ENCODE results near the gene PKN3. TPM values are rescaled to one million over a fixed set of nuclear protein-coding genes. Genes with fewer than 3 reads are reported as not detected.

The PKN3 gene
- total RNA-seq, 4 donors from 2014 or later, result 1.4 to 5.2 (median 3.3) TPM

DNA sequence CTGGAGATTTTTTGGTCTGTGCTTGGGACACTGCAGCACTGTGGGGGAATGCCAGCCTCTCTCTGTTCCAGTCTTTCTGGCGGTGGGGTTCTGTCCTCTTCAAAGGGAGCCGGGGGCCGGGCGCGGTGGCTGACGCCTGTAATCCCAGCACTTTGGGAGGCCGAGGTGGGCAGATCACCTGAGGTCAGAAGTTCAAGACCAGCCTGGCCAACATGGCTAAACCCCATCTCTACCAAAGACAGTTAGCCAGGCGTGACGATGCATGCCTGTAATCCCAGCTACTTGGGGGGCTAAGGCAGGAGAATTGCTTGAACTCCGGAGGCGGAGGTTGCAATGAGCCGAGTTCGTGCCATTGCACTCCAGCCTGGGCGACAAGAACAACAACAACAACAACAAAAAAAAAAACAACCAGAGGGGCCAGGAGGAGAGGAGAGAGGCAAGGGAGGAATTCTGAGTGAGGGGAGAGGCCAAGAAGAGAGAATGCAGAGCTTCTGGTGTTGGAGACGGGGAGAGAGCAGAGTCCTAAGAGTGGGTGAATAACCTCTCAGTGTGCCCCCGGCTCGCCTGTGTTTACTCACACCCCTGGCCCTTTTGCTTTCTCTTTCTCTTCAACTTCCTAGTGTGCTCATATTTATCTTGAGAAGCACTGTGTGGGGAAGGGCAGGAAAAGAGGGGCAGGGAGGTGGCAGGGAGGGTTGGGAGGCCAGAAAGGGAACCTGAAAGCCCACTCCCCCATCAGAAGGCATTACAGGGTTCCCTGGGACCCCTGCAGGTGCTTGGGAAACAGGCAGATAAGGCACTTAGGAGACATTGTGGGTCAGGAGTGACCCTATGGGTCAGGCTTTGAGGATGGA lies 16.4 kb upstream of the PKN3 start:
- Histone ChIP-seq H3K36me3 (no peaks in the 10 kb centered on the region), H3K27ac (peak overlapping the region in 1 of 4 donors; percentile 26)
- no peak for DNase-seq

DNA sequence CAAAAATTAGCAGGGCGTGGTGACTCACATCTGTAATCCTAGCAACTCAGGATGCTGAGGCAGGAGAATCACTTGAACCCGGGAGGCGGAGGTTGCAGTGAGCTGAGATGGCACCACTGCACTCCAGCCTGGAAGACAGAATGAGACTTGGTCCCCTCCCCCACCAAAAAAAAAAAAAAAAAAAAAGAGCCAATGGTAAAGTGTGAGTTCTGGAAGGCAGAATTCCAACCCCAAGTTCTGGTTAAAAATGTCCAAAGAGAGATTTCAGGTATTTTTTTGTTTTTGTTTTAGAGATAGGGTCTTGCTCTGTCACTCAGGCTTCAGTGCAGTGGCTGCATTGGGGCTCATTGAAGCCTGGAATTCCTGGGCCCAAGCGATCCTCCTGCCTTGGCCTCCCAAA lies 14.8 kb upstream of the PKN3 start:
- in situ Hi-C loops (cut with MboI; ENCODE audit: low sequenced_read_pairs in 4 of 4) (no loop called here), intact Hi-C loops (cut with DNase I; ENCODE audit: low total_unique reads) (no loop called here)
- no peak for DNase-seq
- no peaks in the 10 kb centered on the region for H3K9me3 ChIP-seq
- no peak overlapping the region for H3K27ac ChIP-seq
- no peak overlapping the region for H3K4me3 ChIP-seq
- no peak for ATAC-seq
- no peaks in the 10 kb centered on the region for H3K27me3 ChIP-seq
- H3K36me3 ChIP-seq, result peaks cover 0 to 10% of the 10 kb centered on the region in 2 donors
- H3K4me1 ChIP-seq, result peaks cover 12 to 19% of the 10 kb centered on the region in 2 donors
- TF ChIP-seq, protein P1, sequence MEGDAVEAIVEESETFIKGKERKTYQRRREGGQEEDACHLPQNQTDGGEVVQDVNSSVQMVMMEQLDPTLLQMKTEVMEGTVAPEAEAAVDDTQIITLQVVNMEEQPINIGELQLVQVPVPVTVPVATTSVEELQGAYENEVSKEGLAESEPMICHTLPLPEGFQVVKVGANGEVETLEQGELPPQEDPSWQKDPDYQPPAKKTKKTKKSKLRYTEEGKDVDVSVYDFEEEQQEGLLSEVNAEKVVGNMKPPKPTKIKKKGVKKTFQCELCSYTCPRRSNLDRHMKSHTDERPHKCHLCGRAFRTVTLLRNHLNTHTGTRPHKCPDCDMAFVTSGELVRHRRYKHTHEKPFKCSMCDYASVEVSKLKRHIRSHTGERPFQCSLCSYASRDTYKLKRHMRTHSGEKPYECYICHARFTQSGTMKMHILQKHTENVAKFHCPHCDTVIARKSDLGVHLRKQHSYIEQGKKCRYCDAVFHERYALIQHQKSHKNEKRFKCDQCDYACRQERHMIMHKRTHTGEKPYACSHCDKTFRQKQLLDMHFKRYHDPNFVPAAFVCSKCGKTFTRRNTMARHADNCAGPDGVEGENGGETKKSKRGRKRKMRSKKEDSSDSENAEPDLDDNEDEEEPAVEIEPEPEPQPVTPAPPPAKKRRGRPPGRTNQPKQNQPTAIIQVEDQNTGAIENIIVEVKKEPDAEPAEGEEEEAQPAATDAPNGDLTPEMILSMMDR (IDR thresholded peaks at IDR 0.05 in 4 of 5, conservative IDR thresholded peaks at IDR 0.05 in 1 of 5), result no peak
- TF ChIP-seq POLR2A (IDR thresholded peaks at IDR 0.05), result no peak

More for the DNA sequence above, 16.4 kb upstream of the PKN3 start:
- TF ChIP-seq, protein P1 (IDR thresholded peaks at IDR 0.05 in 4 of 5, conservative IDR thresholded peaks at IDR 0.05 in 1 of 5), result no peak
- no peak for TF ChIP-seq POLR2A (IDR thresholded peaks at IDR 0.05)
- Histone ChIP-seq H3K27me3 (no peaks in the 10 kb centered on the region), H3K4me3 (no peak overlapping the region), H3K4me1 (peaks cover 5 to 12% of the 10 kb centered on the region in 2 donors), H3K9me3 (no peaks in the 10 kb centered on the region)
- no peak for ATAC-seq
- intact Hi-C loops (cut with DNase I; ENCODE audit: low total_unique reads), result no loop called here
- in situ Hi-C loops (cut with MboI; ENCODE audit: low sequenced_read_pairs in 4 of 4), result no loop called here

DNA sequence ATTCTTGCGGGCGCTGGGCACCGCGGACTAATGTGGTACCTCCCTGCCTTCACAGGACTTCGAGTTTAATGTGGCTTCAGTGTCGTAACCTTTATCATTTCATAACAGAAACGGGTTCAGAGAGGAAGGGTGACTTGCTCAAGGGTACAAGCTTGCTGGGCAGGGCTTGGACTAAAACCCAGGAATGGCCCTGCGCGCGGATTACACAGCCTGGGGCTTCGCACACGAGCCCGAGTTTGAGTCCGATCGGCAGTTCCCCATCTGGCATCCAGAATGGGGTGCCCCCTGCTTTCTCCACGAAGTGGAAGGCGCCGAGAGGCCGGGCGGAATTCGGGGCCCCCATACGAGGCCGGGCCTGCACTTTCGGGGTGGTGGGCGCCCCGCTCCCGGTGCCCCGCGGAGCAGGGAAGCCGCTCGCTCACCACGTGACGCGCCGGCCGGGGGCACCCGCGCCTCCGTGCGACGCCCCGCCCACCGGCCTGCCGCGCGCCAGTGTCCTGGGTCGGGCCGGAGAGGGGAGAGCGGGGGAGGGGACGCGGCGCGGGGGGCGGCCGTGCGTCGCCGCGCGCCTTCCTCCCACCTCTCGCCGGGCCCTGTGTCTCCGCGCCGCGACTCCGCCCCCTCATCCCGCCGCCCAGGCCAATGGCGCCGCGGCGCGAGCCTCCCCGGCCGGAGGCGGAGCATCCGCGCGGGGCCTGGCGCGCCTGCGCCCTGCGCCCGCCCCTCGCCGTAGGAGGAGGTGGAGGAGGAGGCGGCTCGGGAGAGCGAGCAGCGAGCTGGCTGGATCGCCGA lies 13.6 kb upstream of the PKN3 start, which contains the start of gene SET:
SET (plus strand) TSS at position 722 of the 792 bp plus-strand sequence. CDS start 361 bp downstream, outside the sequence.
- H3K27me3 ChIP-seq, result no peaks in the 10 kb centered on the region
- peak within 1 kb of the TSS; percentile 71 to 90 (median 83) for H3K4me3 ChIP-seq
- intact Hi-C loops (cut with DNase I; ENCODE audit: low total_unique reads) (loop anchor here (1.0 to 2.0 kb wide), 5 partner anchors 14 to 136 kb away; partner anchors contain the start of genes DYNC2I2, PKN3, SPTAN1 and ZDHHC12), in situ Hi-C loops (cut with MboI; ENCODE audit: low sequenced_read_pairs in 4 of 4) (no loop called here)
- DNase-seq (peak; percentile 89 to 94), ATAC-seq (peak; percentile 87 to 89)
- H3K4me1 ChIP-seq, result peaks cover 12 to 19% of the 10 kb centered on the region in 2 donors
- H3K36me3 ChIP-seq, result peaks cover 0 to 23% of the 10 kb centered on the region in 2 donors
- peak within 1 kb of the TSS; percentile 90 to 98 (median 96) for H3K27ac ChIP-seq
- TF ChIP-seq, protein P1 (IDR thresholded peaks at IDR 0.05 in 4 of 5, conservative IDR thresholded peaks at IDR 0.05 in 1 of 5), result peak in 1 of 5 experiments; percentile 24
- peak; percentile 99 to 100 for TF ChIP-seq POLR2A (IDR thresholded peaks at IDR 0.05)
- H3K9me3 ChIP-seq, result no peaks in the 10 kb centered on the region

DNA sequence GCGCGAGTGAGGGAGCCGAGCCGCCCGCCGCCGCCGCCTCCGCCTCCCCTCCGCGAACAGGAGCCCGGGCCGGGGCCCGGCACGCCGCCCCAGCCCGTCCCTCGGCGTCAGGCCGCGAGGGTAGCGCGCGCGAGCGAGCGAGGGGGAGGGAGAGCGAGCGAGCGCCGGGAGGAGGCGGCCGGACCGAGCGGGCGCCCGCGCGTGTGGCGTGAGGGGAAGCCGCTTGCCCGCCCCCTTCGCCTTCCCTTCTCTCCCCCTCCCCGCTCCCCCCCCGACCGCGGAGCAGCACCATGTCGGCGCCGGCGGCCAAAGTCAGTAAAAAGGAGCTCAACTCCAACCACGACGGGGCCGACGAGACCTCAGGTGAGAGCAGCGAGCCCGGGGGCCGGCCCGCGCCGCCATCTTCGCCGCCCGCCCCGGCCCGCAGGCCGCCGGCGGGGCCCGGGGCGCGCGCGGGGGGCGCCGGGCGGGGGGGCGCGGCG lies 13.0 kb upstream of the PKN3 start:
- intact Hi-C loops (cut with DNase I; ENCODE audit: low total_unique reads) (loop anchor here (1.0 to 2.0 kb wide), 5 partner anchors 13 to 137 kb away; partner anchors contain the start of genes DYNC2I2, PKN3, SPTAN1 and ZDHHC12), in situ Hi-C loops (cut with MboI; ENCODE audit: low sequenced_read_pairs in 4 of 4) (no loop called here)
- H3K4me1 ChIP-seq, result peaks cover 12 to 19% of the 10 kb centered on the region in 2 donors
- H3K27ac ChIP-seq, result peak overlapping the region; percentile 90 to 98 (median 94)
- H3K4me3 ChIP-seq, result peak overlapping the region; percentile 71 to 89 (median 76)
- no peaks in the 10 kb centered on the region for H3K9me3 ChIP-seq
- ATAC-seq (peak; percentile 53 to 61), DNase-seq (peak in 1 of 2 donors; percentile 41)
- TF ChIP-seq, protein P1 (IDR thresholded peaks at IDR 0.05 in 4 of 5, conservative IDR thresholded peaks at IDR 0.05 in 1 of 5), result no peak
- no peak for TF ChIP-seq POLR2A (IDR thresholded peaks at IDR 0.05)
- H3K36me3 ChIP-seq, result peaks cover 0 to 29% of the 10 kb centered on the region in 2 donors
- no peaks in the 10 kb centered on the region for H3K27me3 ChIP-seq

Measured in gastrocnemius medialis (tissue), 4 donors.